IMR-90 (cell line): ENCODE measurements around the gene BMP5. TPM values are rescaled to one million over a fixed set of nuclear protein-coding genes. Genes with fewer than 3 reads are reported as not detected.

Experiments used
- ATAC-seq: fragments of 200-7000 bp; cut with Tn5 transposase; 2 replicates; pipeline ENCODE4 v1.9.1; 2020; ENCODE audit warnings: low read depth, mild to moderate bottlenecking, moderate library complexity
- BruUV-seq: library from RNA; stranded (reverse); fragments of 400-500 nt; replicated peaks from 2 replicates; lab custom pipeline; 2021; lab: Mats Ljungman, UMichigan
- CTCF ChIA-PET: fragments of 300-600 bp; formaldehyde crosslinking; extraction: SDS; loops from one replicate; lab custom pipeline; 2021; ENCODE audit warnings: antibody characterized with exemption; lab: Yijun Ruan, JAX
- POLR2A ChIA-PET: fragments of 300-600 bp; sonication (Branson Sonifier 250); formaldehyde crosslinking; loops from one replicate; lab custom pipeline; 2022; ENCODE audit warnings: antibody characterized with exemption; ENCODE audit not compliant: unreplicated experiment; lab: Charles Lee
- DNase-seq: peaks from one replicate; pipeline ENCODE4 v3.0.0; 2013
- H2AFZ ChIP-seq: replicated peaks from 2 replicates; pipeline ENCODE3; 2013; ENCODE audit warnings: low read length, mild to moderate bottlenecking; ENCODE audit not compliant: poor library complexity
- H2AK5ac ChIP-seq: 2 replicates; pipeline ENCODE4 v1.6.1; 2013; ENCODE audit warnings: low read depth, low read length, inconsistent platforms
- H2AK9ac ChIP-seq: replicated peaks from 2 replicates; pipeline ENCODE3; 2013; ENCODE audit warnings: mild to moderate bottlenecking, low read depth, low read length, moderate library complexity; ENCODE audit not compliant: poor library complexity
- H2BK120ac ChIP-seq: 2 replicates; pipeline ENCODE4 v1.6.1; 2013; ENCODE audit warnings: low read depth, low read length, inconsistent platforms
- H2BK15ac ChIP-seq: 3 replicates; pipeline ENCODE4 v1.6.1; 2013; ENCODE audit warnings: low read depth, low read length, inconsistent platforms
- H2BK20ac ChIP-seq: 2 replicates; pipeline ENCODE4 v1.6.1; 2013; ENCODE audit warnings: low read depth, mild to moderate bottlenecking, inconsistent platforms, low read length, moderate library complexity
- H2BK5ac ChIP-seq: 2 replicates; pipeline ENCODE4 v1.6.1; 2013; ENCODE audit warnings: mild to moderate bottlenecking, low read depth, low read length, inconsistent platforms; ENCODE audit not compliant: poor library complexity, severe bottlenecking
- H3K14ac ChIP-seq: replicated peaks from 2 replicates; pipeline ENCODE4 v1.6.1; 2013; ENCODE audit warnings: low read depth, low read length, inconsistent platforms
- H3K18ac ChIP-seq: 2 replicates; pipeline ENCODE4 v1.6.1; 2013; ENCODE audit warnings: low read depth, low read length, control low read depth
- H3K23ac ChIP-seq: 2 replicates; pipeline ENCODE4 v1.6.1; 2013; ENCODE audit warnings: low read depth, low read length, inconsistent platforms
- H3K27ac ChIP-seq: 2 replicates; pipeline ENCODE4 v1.5.1; 2013; ENCODE audit warnings: mild to moderate bottlenecking, control low read depth, low read length; ENCODE audit not compliant: insufficient read depth
- H3K27me3 ChIP-seq: 2 replicates; pipeline ENCODE4 v1.6.1; 2013; ENCODE audit warnings: low read length; ENCODE audit not compliant: control insufficient read depth, insufficient read depth
- H3K36me3 ChIP-seq: 2 replicates; pipeline ENCODE4 v1.6.1; 2013; ENCODE audit warnings: low read length, mixed read lengths; ENCODE audit not compliant: control insufficient read depth, insufficient read depth
- H3K4ac ChIP-seq: 2 replicates; pipeline ENCODE4 v1.6.1; 2013; ENCODE audit warnings: low read depth, low read length, inconsistent platforms
- H3K4me1 ChIP-seq: 2 replicates; pipeline ENCODE4 v1.6.1; 2013; ENCODE audit warnings: low read length, mixed read lengths; ENCODE audit not compliant: control insufficient read depth, insufficient read depth
- H3K4me2 ChIP-seq: 2 replicates; pipeline ENCODE4 v1.6.1; 2013; ENCODE audit warnings: low read depth, mild to moderate bottlenecking, control low read depth, low read length, moderate library complexity
- H3K4me3 ChIP-seq: 2 replicates; pipeline ENCODE4 v1.5.1; 2013; ENCODE audit warnings: low read depth, mild to moderate bottlenecking, control low read depth, low read length, moderate library complexity; ENCODE audit not compliant: insufficient read depth
- H3K56ac ChIP-seq: 2 replicates; pipeline ENCODE4 v1.6.1; 2013; ENCODE audit warnings: low read length, inconsistent platforms; ENCODE audit not compliant: insufficient read depth; ENCODE audit errors: extremely low read depth
- H3K79me1 ChIP-seq, 2 experiments: 2 replicates each; pipeline ENCODE4 v1.6.1; 2013; ENCODE audit warnings: low read length in 2 of 2, inconsistent platforms in 1 of 2, low read depth in 1 of 2
- H3K9ac ChIP-seq: 2 replicates; pipeline ENCODE4 v1.6.1; 2013; ENCODE audit warnings: low read depth, low read length, control low read depth
- H3K9me1 ChIP-seq: 2 replicates; pipeline ENCODE4 v1.6.1; 2013; ENCODE audit warnings: low read length, inconsistent platforms; ENCODE audit not compliant: insufficient read depth
- H3K9me3 ChIP-seq: 2 replicates; pipeline ENCODE4 v1.6.1; 2013; ENCODE audit warnings: low read length; ENCODE audit not compliant: control insufficient read depth, insufficient read depth
- H4K20me1 ChIP-seq: 2 replicates; pipeline ENCODE4 v1.6.1; 2013; ENCODE audit warnings: low read length, inconsistent platforms; ENCODE audit not compliant: insufficient read depth
- H4K5ac ChIP-seq: 2 replicates; pipeline ENCODE4 v1.6.1; 2013; ENCODE audit warnings: mild to moderate bottlenecking, low read depth, low read length, control low read depth
- H4K8ac ChIP-seq, 2 experiments: 2 replicates each; pipeline ENCODE4 v1.6.1; 2013; ENCODE audit warnings: low read depth in 2 of 2, low read length in 2 of 2, control low read depth in 1 of 2, inconsistent platforms in 1 of 2
- H4K91ac ChIP-seq: 2 replicates; pipeline ENCODE4 v1.6.1; 2013; ENCODE audit warnings: low read depth, low read length, inconsistent platforms; ENCODE audit not compliant: insufficient read depth
- CTCF ChIP-seq: conservative IDR thresholded peaks from 2 replicates; pipeline ENCODE4 v1.5.1; 2012; ENCODE audit warnings: mild to moderate bottlenecking, low read depth, low read length, improper control_type of control experiment
- FOS ChIP-seq: fragments of 150-350 bp; IDR thresholded peaks from 2 replicates; pipeline ENCODE4 v1.6.1; 2016; ENCODE audit warnings: low read depth, low read length
- MAFK ChIP-seq: IDR thresholded peaks from 2 replicates; pipeline ENCODE4 v1.6.1; 2012; ENCODE audit warnings: low read depth, low read length, improper control_type of control experiment
- MAZ ChIP-seq: IDR thresholded peaks from 2 replicates; pipeline ENCODE4 v1.6.1; 2012; ENCODE audit warnings: low read depth, mild to moderate bottlenecking, low read length, improper control_type of control experiment, moderate library complexity, borderline replicate concordance
- NFE2L2 ChIP-seq: fragments of 150-350 bp; IDR thresholded peaks from 2 replicates; pipeline ENCODE4 v1.6.1; 2016; ENCODE audit warnings: low read depth, mild to moderate bottlenecking, low read length
- RFX5 ChIP-seq: IDR thresholded peaks from 2 replicates; pipeline ENCODE4 v1.8.0; 2012; ENCODE audit warnings: low read depth, mild to moderate bottlenecking, low read length, moderate library complexity
- SMC3 ChIP-seq: fragments of 150-350 bp; IDR thresholded peaks from 2 replicates; pipeline ENCODE4 v1.6.1; 2016; ENCODE audit warnings: low read depth, mild to moderate bottlenecking, antibody characterized with exemption, low read length, moderate library complexity
- WGBS, 2 experiments: methylation state at CpG; one replicate each; pipeline versions ENCODE4 v1.1.5 to v1.1.7; 2013; ENCODE audit warnings: missing lambda C conversion rate in 2 of 2; ENCODE audit not compliant: insufficient read length in 1 of 2; ENCODE audit errors: extremely low coverage in 2 of 2; 5-methylcytosine and 5-hydroxymethylcytosine counted together
- dilution Hi-C: fragments of 300-500 bp; cut with HindIII; formaldehyde crosslinking; loops from one replicate; pipeline ENCODE4 v1.14.3; 2018; ENCODE audit warnings: low sequenced_read_pairs; ENCODE audit not compliant: unreplicated experiment
- in situ Hi-C: fragments of 300-500 bp; cut with MboI; formaldehyde crosslinking; loops from 3 replicates; pipeline ENCODE4 v1.14.3; 2019; ENCODE audit warnings: low sequenced_read_pairs, inconsistent platforms, mixed read lengths
- intact Hi-C: fragments of 100-400 bp; cut with micrococcal nuclease; formaldehyde crosslinking; loops from 2 replicates; pipeline ENCODE4 v1.10.0; 2022
- polyA plus RNA-seq, 3 experiments: library from polyadenylated mRNA; depleted of rRNA; stranded (reverse); fragments of >200 nt; gene quantifications; 2 replicates each; pipeline ENCODE4 v1.2.3, GENCODE V29; 2012; ENCODE audit warnings: low replicate concordance in 1 of 3
- total RNA-seq: library from RNA; depleted of rRNA; stranded (reverse); fragments of >200 nt; gene quantifications from 2 replicates; pipeline ENCODE4 v1.2.3, GENCODE V29; 2012

BMP5 gene
- total and polyA plus RNA-seq, 2 of the 4 experiments (the other 2 are of a cell fraction), result under 0.01 to 0.02 TPM

- Histone ChIP-seq H3K4me1 (no peaks in the 10 kb centered on the region), H3K27ac (no peak overlapping the region), H2AFZ (no peak overlapping the region), H2BK15ac (no peak overlapping the region), H3K9me1 (no peaks in the 10 kb centered on the region), H4K20me1 (no peaks in the 10 kb centered on the region), H3K4ac (no peak overlapping the region), H3K14ac (no peak overlapping the region), H3K4me3 (no peak overlapping the region), H2AK9ac (no peak overlapping the region), H3K9ac (no peak overlapping the region), H3K23ac (no peak overlapping the region), H2BK120ac (no peak overlapping the region), H2AK5ac (no peak overlapping the region), H3K36me3 (no peaks in the 10 kb centered on the region), H3K4me2 (no peak overlapping the region), H3K9me3 (no peaks in the 10 kb centered on the region), H4K91ac (no peak overlapping the region), H3K18ac (no peak overlapping the region), H2BK20ac (no peak overlapping the region), H4K5ac (no peak overlapping the region), H3K56ac (no peak overlapping the region), H4K8ac (no peak overlapping the region), H3K27me3 (no peaks in the 10 kb centered on the region), H3K79me1 (no peaks in the 10 kb centered on the region), H2BK5ac (no peak overlapping the region)
- dilution Hi-C loops, result no loop called here
- intact Hi-C loops, result no loop called here
- TF ChIP-seq RFX5 (no peak), MAZ (no peak), SMC3 (no peak), MAFK (no peak), NFE2L2 (no peak), FOS (no peak), CTCF (no peak)
- DNase-seq (no peak), ATAC-seq (no peak)
- POLR2A ChIA-PET, result no interaction called here
- CTCF ChIA-PET, result no interaction called here
- no TSS peak for BruUV-seq
- in situ Hi-C loops, result no loop called here
- WGBS, 2 experiments, result no CpG with 5 or more reads among the region's 4 CpGs
Measured at GRCh38 chr6:55802259-55802658, 73.1 kb downstream of the BMP5 start.
